ENCODE measurements around the gene SCAPER. TPM values are rescaled to one million over a fixed set of nuclear protein-coding genes. Genes with fewer than 3 reads are reported as not detected.

SCAPER gene
- total and polyA plus RNA-seq, 2 donors (not counting 1 experiment from before 2014, with no cell fraction given), result 8.3 to 61.6 TPM

- Histone ChIP-seq H3K27ac (ENCODE audit: low read length in 2 of 2) (no peak overlapping the region), H3K4me3 (ENCODE audit: control extremely low read depth in 1 of 5, extremely low read depth in 1 of 5, insufficient read depth in 1 of 5, low read depth in 2 of 5, low read length in 4 of 5) (no peak overlapping the region), H3K4me2 (replicated peaks; ENCODE audit: low read depth, low read length, poor library complexity, severe bottlenecking) (no peak overlapping the region), H3K27me3 (replicated peaks in 1 of 4; ENCODE audit: control extremely low read depth in 1 of 4, control insufficient read depth in 3 of 4, insufficient read depth in 4 of 4, low read length in 3 of 4) (peaks cover 0 to 38% (median 14%) of the 10 kb centered on the region in 4 experiments), H4K20me1 (ENCODE audit: control insufficient read depth, insufficient read depth, low read length, poor library complexity, severe bottlenecking) (no peaks in the 10 kb centered on the region), H3K9ac (ENCODE audit: low read length) (no peak overlapping the region), H3K9me3 (ENCODE audit: control extremely low read depth in 1 of 3, control insufficient read depth in 2 of 3, insufficient read depth in 1 of 3, low read length in 2 of 3) (no peaks in the 10 kb centered on the region), H3K36me3 (replicated peaks in 1 of 2; ENCODE audit: control extremely low read depth in 1 of 2, control insufficient read depth in 1 of 2, extremely low read depth in 1 of 2, insufficient read depth in 2 of 2, low read length in 1 of 2) (no peaks in the 10 kb centered on the region), H3K4me1 (ENCODE audit: control insufficient read depth in 2 of 2, insufficient read depth in 2 of 2, low read length in 2 of 2) (no peaks in the 10 kb centered on the region), H2AFZ (ENCODE audit: insufficient read depth, low read depth, low read length, poor library complexity, severe bottlenecking) (no peak overlapping the region), H3K79me2 (ENCODE audit: control insufficient read depth, insufficient read depth, low read length) (no peaks in the 10 kb centered on the region)
- DNase-seq (no peak), ATAC-seq (ENCODE audit: low read depth) (no peak)
- ChIA-PET POLR2A (no interaction called here), CTCF (no interaction called here)
- TF ChIP-seq EZH2 (IDR thresholded peaks at IDR 0.05; ENCODE audit: borderline replicate concordance, insufficient read depth, low read depth, low read length, poor library complexity, severe bottlenecking) (no peak), CTCF (IDR thresholded peaks at IDR 0.05) (no peak)
- Mint-ChIP-seq H3K4me3 (no peak overlapping the region), H3K9me3 (ENCODE audit: insufficient read depth) (no peaks in the 10 kb centered on the region), H3K4me1 (no peaks in the 10 kb centered on the region), H3K27ac (no peak overlapping the region), H3K27me3 (peaks cover 51% of the 10 kb centered on the region)
- intact Hi-C loops (cut with micrococcal nuclease), result no loop called here
- 88% methylated on average over 1 of the region's 3 CpGs for WGBS (ENCODE audit: insufficient coverage)
Observed at GRCh38 chr15:76324066-76324465, 581.1 kb downstream of the SCAPER start.

GRCh38 chr15:76321602-76322001 is 583.5 kb downstream of the SCAPER start:
- POLR2A ChIA-PET, result no interaction called here
- Histone ChIP-seq H3K4me1 (ENCODE audit: control insufficient read depth in 2 of 2, insufficient read depth in 2 of 2, low read length in 2 of 2) (no peaks in the 10 kb centered on the region), H3K9me3 (ENCODE audit: control extremely low read depth in 1 of 3, control insufficient read depth in 2 of 3, insufficient read depth in 1 of 3, low read length in 2 of 3) (no peaks in the 10 kb centered on the region), H3K36me3 (replicated peaks in 1 of 2; ENCODE audit: control extremely low read depth in 1 of 2, control insufficient read depth in 1 of 2, extremely low read depth in 1 of 2, insufficient read depth in 2 of 2, low read length in 1 of 2) (no peaks in the 10 kb centered on the region), H3K79me2 (ENCODE audit: control insufficient read depth, insufficient read depth, low read length) (no peaks in the 10 kb centered on the region), H3K4me3 (ENCODE audit: control extremely low read depth in 1 of 5, extremely low read depth in 1 of 5, insufficient read depth in 1 of 5, low read depth in 2 of 5, low read length in 4 of 5) (no peak overlapping the region), H3K27me3 (replicated peaks in 1 of 4; ENCODE audit: control extremely low read depth in 1 of 4, control insufficient read depth in 3 of 4, insufficient read depth in 4 of 4, low read length in 3 of 4) (peaks cover 0 to 35% (median 12%) of the 10 kb centered on the region in 4 experiments), H3K27ac (ENCODE audit: low read length in 2 of 2) (no peak overlapping the region), H3K9ac (ENCODE audit: low read length) (no peak overlapping the region), H2AFZ (ENCODE audit: insufficient read depth, low read depth, low read length, poor library complexity, severe bottlenecking) (no peak overlapping the region), H4K20me1 (ENCODE audit: control insufficient read depth, insufficient read depth, low read length, poor library complexity, severe bottlenecking) (no peaks in the 10 kb centered on the region), H3K4me2 (replicated peaks; ENCODE audit: low read depth, low read length, poor library complexity, severe bottlenecking) (no peak overlapping the region)
- no peak for ATAC-seq (ENCODE audit: low read depth)
- peaks cover 45% of the 10 kb centered on the region for H3K27me3 Mint-ChIP-seq
- no peak for DNase-seq
- no peak overlapping the region for H3K27ac Mint-ChIP-seq
- intact Hi-C loops (cut with micrococcal nuclease), result no loop called here
- no peaks in the 10 kb centered on the region for H3K9me3 Mint-ChIP-seq (ENCODE audit: insufficient read depth)
- TF ChIP-seq EZH2 (IDR thresholded peaks at IDR 0.05; ENCODE audit: borderline replicate concordance, insufficient read depth, low read depth, low read length, poor library complexity, severe bottlenecking), result no peak
- TF ChIP-seq CTCF (IDR thresholded peaks at IDR 0.05), result no peak
- CTCF ChIA-PET, result no interaction called here
- H3K4me3 Mint-ChIP-seq, result no peak overlapping the region
- WGBS (ENCODE audit: insufficient coverage), result 100% methylated on average over 1 of the region's 5 CpGs
- no peaks in the 10 kb centered on the region for H3K4me1 Mint-ChIP-seq
